Kidney epithelial cell (primary cell): Measurements from ENCODE around the gene ENAH. TPM values are rescaled to one million over a fixed set of nuclear protein-coding genes. Genes with fewer than 3 reads are reported as not detected.

ENCODE experiments used
- DNase-seq: peaks from one replicate; pipeline ENCODE4 v3.0.0-alpha.2; 2010; ENCODE audit warnings: low read depth
- H3K27me3 ChIP-seq: 2 replicates; pipeline ENCODE4 v1.6.0; 2011; ENCODE audit warnings: low read length; ENCODE audit not compliant: control insufficient read depth, insufficient read depth
- H3K36me3 ChIP-seq: 2 replicates; pipeline ENCODE4 v1.5.1; 2011; ENCODE audit warnings: low read length; ENCODE audit not compliant: control insufficient read depth, insufficient read depth
- H3K4me3 ChIP-seq: 2 replicates; pipeline ENCODE4 v1.5.1; 2011; ENCODE audit warnings: low read depth, mild to moderate bottlenecking, control low read depth, low read length
- CTCF ChIP-seq: IDR thresholded peaks from 2 replicates; pipeline ENCODE4 v1.5.1; 2011; ENCODE audit warnings: mild to moderate bottlenecking, moderate library complexity, low read length, control low read depth, inconsistent platforms; ENCODE audit not compliant: insufficient read depth, poor library complexity, severe bottlenecking
- total RNA-seq: library from RNA; depleted of rRNA; stranded (reverse); fragments of >200 nt; gene quantifications from 2 replicates; pipeline ENCODE4 v1.2.3, GENCODE V29; 2015

The ENAH gene
- total RNA-seq, 1 donor from 2014 or later: 95.8 TPM

- TF ChIP-seq CTCF: no peak
- DNase-seq: peak; percentile 63
- Histone ChIP-seq H3K36me3 (no peaks in the 10 kb centered on the region), H3K27me3 (no peaks in the 10 kb centered on the region), H3K4me3 (no peak overlapping the region)
These were observed 38.5 kb upstream of the ENAH start for GRCh38 chr1:225691377-225691776.

GRCh38 chr1:225689882-225690459 lies 37.0 kb upstream of the ENAH start:
- H3K36me3 ChIP-seq: no peaks in the 10 kb centered on the region
- TF ChIP-seq CTCF: no peak
- H3K4me3 ChIP-seq: no peak overlapping the region
- DNase-seq: no peak
- H3K27me3 ChIP-seq: no peaks in the 10 kb centered on the region

GRCh38 chr1:225688345-225688744 lies 35.4 kb upstream of the ENAH start:
- no peak for DNase-seq
- H3K4me3 ChIP-seq: no peak overlapping the region
- TF ChIP-seq CTCF: no peak
- H3K36me3 ChIP-seq: no peaks in the 10 kb centered on the region
- no peaks in the 10 kb centered on the region for H3K27me3 ChIP-seq

- no peak for TF ChIP-seq CTCF
- Histone ChIP-seq H3K36me3 (no peaks in the 10 kb centered on the region), H3K27me3 (no peaks in the 10 kb centered on the region), H3K4me3 (no peak overlapping the region)
- no peak for DNase-seq
These were observed 32.7 kb upstream of the ENAH start for GRCh38 chr1:225685476-225686176.

- no peaks in the 10 kb centered on the region for H3K27me3 ChIP-seq
- H3K36me3 ChIP-seq: no peaks in the 10 kb centered on the region
- TF ChIP-seq CTCF: no peak
These were observed 31.8 kb upstream of the ENAH start for GRCh38 chr1:225684741-225685140.

GRCh38 chr1:225681231-225681630 lies 28.3 kb upstream of the ENAH start:
- no peak for TF ChIP-seq CTCF
- no peaks in the 10 kb centered on the region for H3K36me3 ChIP-seq
- H3K27me3 ChIP-seq: no peaks in the 10 kb centered on the region
- no peak overlapping the region for H3K4me3 ChIP-seq
- no peak for DNase-seq

More at GRCh38 chr1:225684741-225685140, 31.8 kb upstream of the ENAH start:
- no peak for DNase-seq
- H3K4me3 ChIP-seq: no peak overlapping the region
